OCI-LY1 (cell line): ENCODE data around the gene PCSK6.

Experiments used
- H2AFZ ChIP-seq: fragments of 200-600 bp; sonication (generic), shearing (Covaris generic); 2 replicates; pipeline ENCODE4 v1.6.0; 2014; ENCODE audit warnings: antibody characterized with exemption, mild to moderate bottlenecking, low read length
- H3F3A ChIP-seq: fragments of 200-600 bp; sonication (generic), shearing (Covaris generic); 2 replicates; pipeline ENCODE4 v1.6.0; 2014; ENCODE audit warnings: mild to moderate bottlenecking, antibody characterized with exemption, low read length, moderate library complexity; ENCODE audit not compliant: insufficient read depth
- H3K27ac ChIP-seq: fragments of 200-600 bp; sonication (generic); 2 replicates; pipeline ENCODE4 v1.5.1; 2014; ENCODE audit warnings: low read length, mixed run types, mild to moderate bottlenecking, low read depth; ENCODE audit not compliant: poor library complexity, severe bottlenecking
- H3K27me3 ChIP-seq: fragments of 200-600 bp; sonication (generic); 2 replicates; pipeline ENCODE4 v1.6.0; 2014; ENCODE audit warnings: antibody characterized with exemption, mild to moderate bottlenecking, low read length, moderate library complexity; ENCODE audit not compliant: insufficient read depth
- H3K36me3 ChIP-seq: fragments of 200-600 bp; sonication (generic); 2 replicates; pipeline ENCODE4 v1.6.1; 2014; ENCODE audit warnings: mild to moderate bottlenecking, antibody characterized with exemption, low read length, moderate library complexity, mixed read lengths; ENCODE audit not compliant: insufficient read depth
- H3K4me1 ChIP-seq: fragments of 200-600 bp; sonication (generic); 2 replicates; pipeline ENCODE4 v1.5.1; 2014; ENCODE audit warnings: mild to moderate bottlenecking, low read length, moderate library complexity; ENCODE audit not compliant: insufficient read depth, severe bottlenecking
- H3K4me2 ChIP-seq: fragments of 200-600 bp; sonication (generic), shearing (Covaris generic); 2 replicates; pipeline ENCODE4 v1.6.1; 2014; ENCODE audit warnings: low read length
- H3K4me3 ChIP-seq: fragments of 200-600 bp; sonication (generic); 2 replicates; pipeline ENCODE4 v1.5.1; 2014; ENCODE audit warnings: low read length, low read depth, mild to moderate bottlenecking, mixed read lengths; ENCODE audit not compliant: poor library complexity, severe bottlenecking
- H3K79me2 ChIP-seq: fragments of 200-600 bp; shearing (Covaris generic); 2 replicates; pipeline ENCODE4 v1.6.1; 2016; ENCODE audit warnings: mixed run types, low read length, mixed read lengths; ENCODE audit not compliant: insufficient read depth
- H3K9ac ChIP-seq: fragments of 200-600 bp; sonication (generic), shearing (Covaris generic); 2 replicates; pipeline ENCODE4 v1.6.1; 2014; ENCODE audit warnings: mild to moderate bottlenecking, low read length, mixed read lengths
- H3K9me2 ChIP-seq: fragments of 200-600 bp; sonication (generic), shearing (Covaris generic); 2 replicates; pipeline ENCODE4 v1.6.1; 2014; ENCODE audit warnings: low read depth, mild to moderate bottlenecking, low read length, mixed read lengths
- H3K9me3 ChIP-seq: fragments of 200-600 bp; shearing (Covaris generic); 2 replicates; pipeline ENCODE4 v1.6.1; 2014; ENCODE audit warnings: low read length, mixed read lengths
- H4K20me1 ChIP-seq: fragments of 200-600 bp; sonication (generic), shearing (Covaris generic); 2 replicates; pipeline ENCODE4 v1.6.0; 2016; ENCODE audit warnings: mild to moderate bottlenecking, low read length; ENCODE audit not compliant: insufficient read depth
- EZH2 ChIP-seq: fragments of 200-600 bp; sonication (generic), shearing (Covaris generic); IDR thresholded peaks from 2 replicates; pipeline ENCODE4 v1.8.0; 2017; ENCODE audit warnings: borderline replicate concordance, mixed run types, mild to moderate bottlenecking, antibody characterized with exemption, low read length, moderate library complexity, mixed read lengths
- TF ChIP-seq, protein P1 (sequence below): fragments of 200-600 bp; sonication (generic), shearing (Covaris generic); IDR thresholded peaks from 2 replicates; pipeline ENCODE4 v1.5.1; 2017; ENCODE audit warnings: mild to moderate bottlenecking, antibody characterized with exemption, low read length, moderate library complexity, mixed read lengths

The PCSK6 gene

DNA sequence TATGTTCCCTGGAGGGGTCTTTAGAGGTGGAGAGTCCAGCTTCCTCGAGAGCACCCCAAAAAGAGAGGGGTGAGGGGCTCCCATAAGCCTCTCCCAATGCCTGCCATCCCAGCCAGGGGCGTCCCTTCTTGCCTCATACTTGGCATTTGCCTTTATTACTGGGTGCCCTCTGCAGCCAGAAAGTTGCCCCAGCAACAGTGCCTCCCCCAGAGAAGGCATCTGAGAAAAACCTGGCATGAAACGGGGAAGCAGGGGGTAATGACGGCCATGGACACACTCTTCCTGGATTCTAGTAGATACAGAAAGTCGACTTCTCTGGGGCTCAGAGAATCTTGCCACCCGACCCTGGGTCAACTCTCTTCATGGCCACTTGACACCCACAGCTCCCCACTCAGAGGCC, 90.1 kb downstream of the PCSK6 start:
- no peaks in the 10 kb centered on the region for H4K20me1 ChIP-seq
- no peaks in the 10 kb centered on the region for H3K9me3 ChIP-seq
- TF ChIP-seq EZH2, result no peak
- TF ChIP-seq, protein P1, sequence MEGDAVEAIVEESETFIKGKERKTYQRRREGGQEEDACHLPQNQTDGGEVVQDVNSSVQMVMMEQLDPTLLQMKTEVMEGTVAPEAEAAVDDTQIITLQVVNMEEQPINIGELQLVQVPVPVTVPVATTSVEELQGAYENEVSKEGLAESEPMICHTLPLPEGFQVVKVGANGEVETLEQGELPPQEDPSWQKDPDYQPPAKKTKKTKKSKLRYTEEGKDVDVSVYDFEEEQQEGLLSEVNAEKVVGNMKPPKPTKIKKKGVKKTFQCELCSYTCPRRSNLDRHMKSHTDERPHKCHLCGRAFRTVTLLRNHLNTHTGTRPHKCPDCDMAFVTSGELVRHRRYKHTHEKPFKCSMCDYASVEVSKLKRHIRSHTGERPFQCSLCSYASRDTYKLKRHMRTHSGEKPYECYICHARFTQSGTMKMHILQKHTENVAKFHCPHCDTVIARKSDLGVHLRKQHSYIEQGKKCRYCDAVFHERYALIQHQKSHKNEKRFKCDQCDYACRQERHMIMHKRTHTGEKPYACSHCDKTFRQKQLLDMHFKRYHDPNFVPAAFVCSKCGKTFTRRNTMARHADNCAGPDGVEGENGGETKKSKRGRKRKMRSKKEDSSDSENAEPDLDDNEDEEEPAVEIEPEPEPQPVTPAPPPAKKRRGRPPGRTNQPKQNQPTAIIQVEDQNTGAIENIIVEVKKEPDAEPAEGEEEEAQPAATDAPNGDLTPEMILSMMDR, result no peak
- no peak overlapping the region for H3K4me2 ChIP-seq
- H3K27ac ChIP-seq, result no peak overlapping the region
- no peak overlapping the region for H3K4me3 ChIP-seq
- H3F3A ChIP-seq, result no peaks in the 10 kb centered on the region
- H3K4me1 ChIP-seq, result no peaks in the 10 kb centered on the region
- H2AFZ ChIP-seq, result no peak overlapping the region
- no peaks in the 10 kb centered on the region for H3K9me2 ChIP-seq
- H3K9ac ChIP-seq, result no peak overlapping the region
- peaks cover 4% of the 10 kb centered on the region; the same call in 1 of the 2 replicates for H3K27me3 ChIP-seq
- H3K36me3 ChIP-seq, result no peaks in the 10 kb centered on the region
- H3K79me2 ChIP-seq, result no peaks in the 10 kb centered on the region

DNA sequence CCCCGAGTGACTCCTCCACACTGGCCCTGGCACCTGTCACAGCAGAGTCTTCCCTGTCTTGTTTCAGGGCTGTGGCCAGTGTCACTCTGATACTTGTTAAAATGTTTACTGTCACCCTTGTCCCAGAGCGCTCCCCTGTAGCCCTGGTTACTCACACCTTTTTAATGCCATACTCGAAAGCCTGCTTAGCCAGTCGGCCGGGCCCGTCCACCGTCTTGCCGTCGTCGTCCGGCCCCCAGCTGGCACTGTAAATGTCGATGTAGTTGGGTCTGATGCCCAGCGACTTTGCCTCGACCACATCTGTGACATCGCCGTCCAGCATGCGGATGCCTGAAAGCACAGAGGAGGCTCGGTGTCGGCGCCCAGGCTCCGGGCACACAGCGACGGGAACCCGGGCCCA, 91.3 kb downstream of the PCSK6 start:
- Histone ChIP-seq H3K36me3 (no peaks in the 10 kb centered on the region), H3K79me2 (no peaks in the 10 kb centered on the region), H3K4me2 (no peak overlapping the region), H3K27ac (no peak overlapping the region), H3K4me3 (no peak overlapping the region), H3K27me3 (peaks cover 4% of the 10 kb centered on the region; the same call in 1 of the 2 replicates), H3K4me1 (no peaks in the 10 kb centered on the region), H3K9me3 (no peaks in the 10 kb centered on the region), H4K20me1 (no peaks in the 10 kb centered on the region), H3K9ac (no peak overlapping the region), H3F3A (no peaks in the 10 kb centered on the region), H3K9me2 (no peaks in the 10 kb centered on the region), H2AFZ (no peak overlapping the region)
- no peak for TF ChIP-seq EZH2
- TF ChIP-seq, protein P1, result no peak

DNA sequence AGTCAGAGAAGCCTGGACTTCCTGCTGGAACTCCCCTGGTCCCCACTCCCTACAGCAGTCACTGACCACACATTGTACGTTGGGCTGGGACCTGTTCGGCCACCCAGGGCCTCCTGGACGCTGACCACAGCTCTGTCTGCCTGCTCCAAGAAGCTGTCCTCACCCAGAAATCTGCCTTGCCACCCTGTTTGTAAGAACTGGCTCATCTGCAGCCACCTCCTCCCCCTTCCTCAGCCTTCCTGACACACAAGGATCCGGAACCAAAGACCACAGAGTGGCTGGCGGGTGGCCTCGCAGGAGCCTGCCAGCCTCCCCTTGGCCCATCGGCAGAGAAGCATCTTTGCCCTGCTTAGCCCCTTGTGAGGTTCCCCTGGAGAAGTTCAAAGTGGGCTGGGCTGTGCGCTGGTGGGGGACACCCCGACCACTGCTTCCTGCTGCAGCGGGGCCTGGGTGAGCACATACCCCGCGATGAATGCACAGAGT, 91.9 kb downstream of the PCSK6 start:
- Histone ChIP-seq H4K20me1 (no peaks in the 10 kb centered on the region), H3K36me3 (no peaks in the 10 kb centered on the region), H3K4me1 (no peaks in the 10 kb centered on the region), H3K79me2 (no peaks in the 10 kb centered on the region), H3K9ac (no peak overlapping the region), H2AFZ (no peak overlapping the region), H3K4me2 (no peak overlapping the region), H3K9me2 (no peaks in the 10 kb centered on the region), H3F3A (no peaks in the 10 kb centered on the region), H3K9me3 (no peaks in the 10 kb centered on the region), H3K27ac (no peak overlapping the region), H3K4me3 (no peak overlapping the region), H3K27me3 (peaks cover 4% of the 10 kb centered on the region; the same call in 1 of the 2 replicates)
- TF ChIP-seq, protein P1, result no peak
- TF ChIP-seq EZH2, result no peak
